HCT116 (cell line): ENCODE data around the gene RBM25. TPM values are rescaled to one million over a fixed set of nuclear protein-coding genes. Genes with fewer than 3 reads are reported as not detected.

ENCODE experiments used
- ATAC-seq: fragments of 200-7000 bp; cut with Tn5 transposase; 2 replicates; pipeline ENCODE4 v1.9.1; 2020; ENCODE audit warnings: mild to moderate bottlenecking, moderate library complexity
- BruUV-seq: library from RNA; stranded (reverse); fragments of 400-500 nt; replicated peaks from 2 replicates; lab custom pipeline; 2021; lab: Mats Ljungman, UMichigan
- CTCF ChIA-PET: fragments of 300-600 bp; sonication (Branson Sonifier 250); formaldehyde crosslinking; loops from one replicate; lab custom pipeline; 2021; ENCODE audit warnings: antibody characterized with exemption; lab: Charles Lee
- POLR2A ChIA-PET: fragments of 300-600, 350-600 bp; sonication (Branson Sonifier 250); formaldehyde crosslinking; loops from one replicate; lab custom pipeline; 2021; ENCODE audit warnings: antibody characterized with exemption; lab: Charles Lee
- RAD21 ChIA-PET, 2 experiments: fragments of 300-600 bp; sonication (Branson Sonifier 250); formaldehyde crosslinking; loops; one replicate each; lab custom pipeline; 2023; ENCODE audit warnings: low total read pairs in 2 of 2; ENCODE audit not compliant: uncharacterized antibody in 2 of 2, unreplicated experiment in 2 of 2, low non-redundant PET in 1 of 2; lab: Charles Lee
- DNase-seq: peaks from one replicate; pipeline ENCODE4 v3.0.0-alpha.2; 2010; ENCODE audit warnings: low read depth, low spot score
- H2AFZ ChIP-seq: fragments of 200-600 bp; shearing (Covaris generic), sonication (generic); 2 replicates; pipeline ENCODE4 v1.6.1; 2017; ENCODE audit warnings: low read depth, mixed run types, mixed read lengths, antibody characterized with exemption, low read length; ENCODE audit not compliant: poor library complexity, severe bottlenecking
- H3K27ac ChIP-seq: 2 replicates; pipeline ENCODE4 v1.5.1; 2012; ENCODE audit warnings: low read depth, low read length
- H3K27me3 ChIP-seq: fragments of 200-600 bp; sonication (generic); 2 replicates; pipeline ENCODE4 v1.6.1; 2016; ENCODE audit warnings: mixed run types, low read length, mixed read lengths; ENCODE audit not compliant: insufficient read depth
- H3K36me3 ChIP-seq, 2 experiments: fragments of 200-500 bp in 1 of 2; fragments of 200-600 bp in 1 of 2; sonication (Bioruptor generic) in 1 of 2; sonication (generic) in 1 of 2; 2 replicates each; pipeline versions ENCODE4 v1.5.1 to v1.6.1; 2014 to 2016; ENCODE audit warnings: low read length in 2 of 2, inconsistent platforms in 1 of 2, mixed read lengths in 1 of 2, mixed run types in 1 of 2; ENCODE audit not compliant: insufficient read depth in 2 of 2, control insufficient read depth in 1 of 2
- H3K4me1 ChIP-seq, 2 experiments: fragments of 200-600 bp in 1 of 2; sonication (generic) in 1 of 2; 2 replicates each; pipeline versions ENCODE4 v1.5.1 to v1.6.1; 2012 to 2017; ENCODE audit warnings: low read length in 2 of 2, inconsistent platforms in 1 of 2, mild to moderate bottlenecking in 1 of 2, mixed read lengths in 1 of 2, mixed run types in 1 of 2, moderate library complexity in 1 of 2; ENCODE audit not compliant: insufficient read depth in 2 of 2, control insufficient read depth in 1 of 2
- H3K4me2 ChIP-seq: fragments of 200-600 bp; sonication (generic); 2 replicates; pipeline ENCODE4 v1.6.1; 2017; ENCODE audit warnings: mixed run types, low read length, mixed read lengths
- H3K4me3 ChIP-seq, 2 experiments: fragments of 200-600 bp in 1 of 2; sonication (generic) in 1 of 2; replicated peaks in 1 of 2; 2 replicates each; pipeline ENCODE4 v1.5.1; 2011 to 2016; ENCODE audit warnings: low read length in 2 of 2, control low read depth in 1 of 2, low read depth in 1 of 2, mild to moderate bottlenecking in 1 of 2, mixed read lengths in 1 of 2, mixed run types in 1 of 2
- H3K79me2 ChIP-seq: fragments of 200-600 bp; sonication (generic); 2 replicates; pipeline ENCODE4 v1.6.1; 2017; ENCODE audit warnings: mild to moderate bottlenecking, mixed run types, low read length, moderate library complexity, mixed read lengths; ENCODE audit not compliant: insufficient read depth
- H3K9ac ChIP-seq: fragments of 200-600 bp; sonication (generic); 2 replicates; pipeline ENCODE4 v1.6.1; 2016; ENCODE audit warnings: low read length, mixed read lengths
- H3K9me2 ChIP-seq: fragments of 200-600 bp; sonication (generic), shearing (Covaris generic); 2 replicates; pipeline ENCODE4 v1.6.1; 2017; ENCODE audit warnings: mixed run types, mild to moderate bottlenecking, moderate library complexity; ENCODE audit not compliant: insufficient read depth
- H3K9me3 ChIP-seq, 2 experiments: fragments of 200-500 bp in 1 of 2; fragments of 200-600 bp in 1 of 2; sonication (Bioruptor generic) in 1 of 2; sonication (generic) in 1 of 2; 2 replicates each; pipeline ENCODE4 v1.6.1; 2014 to 2017; ENCODE audit warnings: low read length in 2 of 2, mixed read lengths in 2 of 2, inconsistent platforms in 1 of 2, low read depth in 1 of 2, mild to moderate bottlenecking in 1 of 2, mixed run types in 1 of 2, moderate library complexity in 1 of 2; ENCODE audit not compliant: control insufficient read depth in 1 of 2, insufficient read depth in 1 of 2
- H4K20me1 ChIP-seq: fragments of 200-600 bp; sonication (generic), shearing (Covaris generic); 2 replicates; pipeline ENCODE4 v1.6.1; 2017; ENCODE audit warnings: mixed run types, mild to moderate bottlenecking, moderate library complexity; ENCODE audit not compliant: insufficient read depth
- CBX3 ChIP-seq: IDR thresholded peaks from 2 replicates; pipeline ENCODE4 v1.6.1; 2012; ENCODE audit warnings: low read depth
- EGR1 ChIP-seq: IDR thresholded peaks from 2 replicates; pipeline ENCODE4 v1.6.1; 2012; ENCODE audit warnings: low read depth
- ELF1 ChIP-seq: IDR thresholded peaks from 2 replicates; pipeline ENCODE4 v1.6.1; 2012; ENCODE audit warnings: low read depth, borderline replicate concordance
- EZH2 ChIP-seq: fragments of 200-600 bp; sonication (generic); IDR thresholded peaks from 2 replicates; pipeline ENCODE4 v1.6.1; 2017; ENCODE audit warnings: antibody characterized with exemption, mixed run types
- EZH2phosphoT487 ChIP-seq: fragments of 200-600 bp; IDR thresholded peaks from 2 replicates; pipeline ENCODE4 v1.6.1; 2018; ENCODE audit warnings: antibody characterized with exemption, borderline replicate concordance
- FOSL1 ChIP-seq: IDR thresholded peaks from 2 replicates; pipeline ENCODE4 v1.6.1; 2012; ENCODE audit warnings: low read depth
- JUND ChIP-seq: IDR thresholded peaks from 2 replicates; pipeline ENCODE4 v1.6.1; 2012
- MAX ChIP-seq: IDR thresholded peaks from 2 replicates; pipeline ENCODE4 v1.6.1; 2012
- POLR2A ChIP-seq: IDR thresholded peaks from 2 replicates; pipeline ENCODE4 v1.7.0; 2011; ENCODE audit warnings: borderline replicate concordance; ENCODE audit not compliant: insufficient read depth, insufficient read length; ENCODE audit errors: extremely low read depth
- POLR2AphosphoS5 ChIP-seq: IDR thresholded peaks from 2 replicates; pipeline ENCODE4 v1.6.1; 2011; ENCODE audit warnings: mild to moderate bottlenecking, low read depth, low read length, moderate library complexity
- RAD21 ChIP-seq: IDR thresholded peaks from 2 replicates; pipeline ENCODE4 v1.6.1; 2012; ENCODE audit warnings: low read depth, mild to moderate bottlenecking
- SIN3A ChIP-seq: IDR thresholded peaks from 2 replicates; pipeline ENCODE4 v1.6.1; 2012; ENCODE audit warnings: low read depth
- SRF ChIP-seq: IDR thresholded peaks from 2 replicates; pipeline ENCODE4 v1.6.1; 2012; ENCODE audit warnings: low read depth
- TCF7L2 ChIP-seq: IDR thresholded peaks from 2 replicates; pipeline ENCODE4 v1.7.0; 2011; ENCODE audit warnings: borderline replicate concordance, inconsistent platforms; ENCODE audit not compliant: insufficient read depth, insufficient read length; ENCODE audit errors: extremely low read depth
- YY1 ChIP-seq: IDR thresholded peaks from 2 replicates; pipeline ENCODE4 v1.6.1; 2011; ENCODE audit warnings: low read length, low read depth, moderate library complexity, mild to moderate bottlenecking; ENCODE audit not compliant: insufficient replicate concordance; ENCODE audit errors: extremely low read depth
- ZFX ChIP-seq: fragments of 450-650 bp; IDR thresholded peaks from 2 replicates; pipeline ENCODE4 v1.6.1; 2017
- ZNF274 ChIP-seq: fragments of 200-500 bp; sonication (Bioruptor generic); IDR thresholded peaks from 2 replicates; pipeline ENCODE4 v1.6.1; 2014; ENCODE audit warnings: mild to moderate bottlenecking, low read depth, low read length, inconsistent platforms
- intact Hi-C: fragments of 100-400 bp; cut with micrococcal nuclease; formaldehyde crosslinking; loops from 2 replicates; pipeline ENCODE4 v1.10.0; 2022
- total RNA-seq: library from RNA; stranded (reverse); gene quantifications from one replicate; pipeline ENCODE4 v1.2.1, GENCODE V29; 2021; ENCODE audit not compliant: unreplicated experiment
- TF ChIP-seq, protein P1 (sequence below), 3 experiments: fragments of 200-600 bp in 1 of 3; sonication (generic) in 1 of 3; IDR thresholded peaks in 2 of 3; conservative IDR thresholded peaks in 1 of 3; 2 replicates each; pipeline ENCODE4 v1.5.1; 2012 to 2017; ENCODE audit warnings: low read depth in 2 of 3, low read length in 2 of 3, antibody characterized with exemption in 1 of 3, borderline replicate concordance in 1 of 3, control low read depth in 1 of 3, mild to moderate bottlenecking in 1 of 3, mixed read lengths in 1 of 3, mixed run types in 1 of 3, moderate library complexity in 1 of 3; ENCODE audit not compliant: insufficient read depth in 1 of 3
- TF ChIP-seq, protein P2 (sequence below): IDR thresholded peaks from 2 replicates; pipeline ENCODE4 v1.6.1; 2012
- TF ChIP-seq, protein P3 (sequence below): IDR thresholded peaks from 2 replicates; pipeline ENCODE4 v1.6.1; 2012; ENCODE audit warnings: low read depth

The RBM25 gene
- total RNA-seq, 1 experiment from 2014 or later, result 80.1 TPM

- CTCF ChIA-PET, result no interaction called here
- H2AFZ ChIP-seq, result no peak overlapping the region
- TF ChIP-seq POLR2AphosphoS5, result no peak
- TF ChIP-seq FOSL1, result no peak
- TF ChIP-seq EZH2, result no peak
- TF ChIP-seq YY1, result no peak
- TF ChIP-seq SRF, result no peak
- no peak for TF ChIP-seq POLR2A
- TF ChIP-seq ZFX, result no peak
- TF ChIP-seq JUND, result no peak
- no peak for TF ChIP-seq EZH2phosphoT487
- TF ChIP-seq CBX3, result no peak
- TF ChIP-seq SIN3A, result no peak
- no peak for TF ChIP-seq ELF1
- no peak for TF ChIP-seq ZNF274
- TF ChIP-seq RAD21, result no peak
- TF ChIP-seq, protein P1, sequence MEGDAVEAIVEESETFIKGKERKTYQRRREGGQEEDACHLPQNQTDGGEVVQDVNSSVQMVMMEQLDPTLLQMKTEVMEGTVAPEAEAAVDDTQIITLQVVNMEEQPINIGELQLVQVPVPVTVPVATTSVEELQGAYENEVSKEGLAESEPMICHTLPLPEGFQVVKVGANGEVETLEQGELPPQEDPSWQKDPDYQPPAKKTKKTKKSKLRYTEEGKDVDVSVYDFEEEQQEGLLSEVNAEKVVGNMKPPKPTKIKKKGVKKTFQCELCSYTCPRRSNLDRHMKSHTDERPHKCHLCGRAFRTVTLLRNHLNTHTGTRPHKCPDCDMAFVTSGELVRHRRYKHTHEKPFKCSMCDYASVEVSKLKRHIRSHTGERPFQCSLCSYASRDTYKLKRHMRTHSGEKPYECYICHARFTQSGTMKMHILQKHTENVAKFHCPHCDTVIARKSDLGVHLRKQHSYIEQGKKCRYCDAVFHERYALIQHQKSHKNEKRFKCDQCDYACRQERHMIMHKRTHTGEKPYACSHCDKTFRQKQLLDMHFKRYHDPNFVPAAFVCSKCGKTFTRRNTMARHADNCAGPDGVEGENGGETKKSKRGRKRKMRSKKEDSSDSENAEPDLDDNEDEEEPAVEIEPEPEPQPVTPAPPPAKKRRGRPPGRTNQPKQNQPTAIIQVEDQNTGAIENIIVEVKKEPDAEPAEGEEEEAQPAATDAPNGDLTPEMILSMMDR (IDR thresholded peaks at IDR 0.05 in 2 of 3, conservative IDR thresholded peaks at IDR 0.05 in 1 of 3; ENCODE audit: borderline replicate concordance in 1 of 3, insufficient read depth in 1 of 3, low read depth in 2 of 3, low read length in 2 of 3), result no peak
- TF ChIP-seq MAX, result no peak
- no peak for TF ChIP-seq TCF7L2
- TF ChIP-seq, protein P2, sequence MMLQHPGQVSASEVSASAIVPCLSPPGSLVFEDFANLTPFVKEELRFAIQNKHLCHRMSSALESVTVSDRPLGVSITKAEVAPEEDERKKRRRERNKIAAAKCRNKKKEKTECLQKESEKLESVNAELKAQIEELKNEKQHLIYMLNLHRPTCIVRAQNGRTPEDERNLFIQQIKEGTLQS, result no peak
- TF ChIP-seq, protein P3, sequence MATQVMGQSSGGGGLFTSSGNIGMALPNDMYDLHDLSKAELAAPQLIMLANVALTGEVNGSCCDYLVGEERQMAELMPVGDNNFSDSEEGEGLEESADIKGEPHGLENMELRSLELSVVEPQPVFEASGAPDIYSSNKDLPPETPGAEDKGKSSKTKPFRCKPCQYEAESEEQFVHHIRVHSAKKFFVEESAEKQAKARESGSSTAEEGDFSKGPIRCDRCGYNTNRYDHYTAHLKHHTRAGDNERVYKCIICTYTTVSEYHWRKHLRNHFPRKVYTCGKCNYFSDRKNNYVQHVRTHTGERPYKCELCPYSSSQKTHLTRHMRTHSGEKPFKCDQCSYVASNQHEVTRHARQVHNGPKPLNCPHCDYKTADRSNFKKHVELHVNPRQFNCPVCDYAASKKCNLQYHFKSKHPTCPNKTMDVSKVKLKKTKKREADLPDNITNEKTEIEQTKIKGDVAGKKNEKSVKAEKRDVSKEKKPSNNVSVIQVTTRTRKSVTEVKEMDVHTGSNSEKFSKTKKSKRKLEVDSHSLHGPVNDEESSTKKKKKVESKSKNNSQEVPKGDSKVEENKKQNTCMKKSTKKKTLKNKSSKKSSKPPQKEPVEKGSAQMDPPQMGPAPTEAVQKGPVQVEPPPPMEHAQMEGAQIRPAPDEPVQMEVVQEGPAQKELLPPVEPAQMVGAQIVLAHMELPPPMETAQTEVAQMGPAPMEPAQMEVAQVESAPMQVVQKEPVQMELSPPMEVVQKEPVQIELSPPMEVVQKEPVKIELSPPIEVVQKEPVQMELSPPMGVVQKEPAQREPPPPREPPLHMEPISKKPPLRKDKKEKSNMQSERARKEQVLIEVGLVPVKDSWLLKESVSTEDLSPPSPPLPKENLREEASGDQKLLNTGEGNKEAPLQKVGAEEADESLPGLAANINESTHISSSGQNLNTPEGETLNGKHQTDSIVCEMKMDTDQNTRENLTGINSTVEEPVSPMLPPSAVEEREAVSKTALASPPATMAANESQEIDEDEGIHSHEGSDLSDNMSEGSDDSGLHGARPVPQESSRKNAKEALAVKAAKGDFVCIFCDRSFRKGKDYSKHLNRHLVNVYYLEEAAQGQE, result no peak
- no peak for TF ChIP-seq EGR1
- TF ChIP-seq, all 23 proteins: peak for 0
- RAD21 ChIA-PET, result no interaction called here
- H3K9ac ChIP-seq, result no peak overlapping the region
- H3K36me3 ChIP-seq, result peaks cover 13 to 16% of the 10 kb centered on the region in 2 experiments; a peak in 3 of 4 replicates
- no TSS peak for BruUV-seq
- no peaks in the 10 kb centered on the region for H3K27me3 ChIP-seq
- POLR2A ChIA-PET, result no interaction called here
- no peak overlapping the region for H3K4me2 ChIP-seq
- H3K9me2 ChIP-seq, result no peaks in the 10 kb centered on the region
- intact Hi-C loops, result no loop called here
- H3K79me2 ChIP-seq, result no peaks in the 10 kb centered on the region
- no peak overlapping the region for H3K4me3 ChIP-seq
- H3K9me3 ChIP-seq, result no peaks in the 10 kb centered on the region
- ATAC-seq (no peak), DNase-seq (no peak)
- no peak overlapping the region for H3K27ac ChIP-seq
- no peaks in the 10 kb centered on the region for H3K4me1 ChIP-seq
- no peaks in the 10 kb centered on the region for H4K20me1 ChIP-seq
These were observed 110.4 kb downstream of the RBM25 start for GRCh38 chr14:73168691-73169090.
